ENCODE measurements around the gene RFX7.

Gene RFX7

GRCh38 chr15:56252386-56252785 lies 8.7 kb upstream of the RFX7 start:
- Histone ChIP-seq H3K9ac (ENCODE audit: low read depth, low read length) (no peak overlapping the region), H3K27me3 (ENCODE audit: control insufficient read depth, insufficient read depth, low read length) (no peaks in the 10 kb centered on the region), H3K9me3 (ENCODE audit: control insufficient read depth, insufficient read depth, low read length) (no peaks in the 10 kb centered on the region), H3K36me3 (ENCODE audit: control insufficient read depth, insufficient read depth, low read length) (no peaks in the 10 kb centered on the region), H3K4me1 (ENCODE audit: control insufficient read depth, insufficient read depth, low read length) (peaks cover 2% of the 10 kb centered on the region), H3K4me3 (ENCODE audit: low read depth, low read length) (no peak overlapping the region)

DNA sequence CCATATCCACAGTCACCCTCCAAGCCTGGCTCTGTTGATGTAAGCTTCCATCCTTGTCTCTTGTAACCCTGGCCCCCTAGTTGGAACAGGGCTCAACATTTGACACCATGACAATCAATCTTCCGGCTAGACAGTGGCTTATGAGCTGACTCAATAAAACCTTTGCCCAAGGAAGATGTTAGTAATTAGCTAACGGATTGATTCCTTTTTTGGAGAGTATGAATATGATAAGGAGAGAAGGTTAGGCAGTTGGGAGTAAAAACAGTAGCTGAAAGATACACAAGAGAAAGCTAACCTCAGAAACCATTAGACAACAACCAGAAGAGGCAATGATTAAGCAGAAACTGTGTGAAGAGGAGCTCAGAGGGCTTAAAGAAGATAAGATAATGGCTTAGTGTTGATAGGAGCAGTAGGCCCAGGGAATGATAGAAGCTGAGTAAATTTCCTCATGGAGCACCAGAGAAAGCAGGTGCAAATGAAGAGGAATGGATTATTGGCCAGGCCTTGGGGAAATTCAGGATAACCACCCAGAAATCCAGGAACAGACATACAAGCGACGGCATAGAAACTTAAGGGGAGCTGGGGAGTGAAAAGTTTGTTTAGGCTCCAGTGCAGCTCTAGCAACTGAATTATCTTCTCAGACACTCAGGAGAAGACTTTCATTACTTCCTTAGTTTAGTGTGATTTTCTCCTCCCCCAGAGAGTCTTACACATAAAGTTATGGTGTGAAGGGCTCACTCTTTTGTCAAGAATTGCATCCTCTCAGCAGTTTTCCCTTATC lies 7.8 kb upstream of the RFX7 start:
- peaks cover 2% of the 10 kb centered on the region for H3K4me1 ChIP-seq (ENCODE audit: control insufficient read depth, insufficient read depth, low read length)
- no peak overlapping the region for H3K4me3 ChIP-seq (ENCODE audit: low read depth, low read length)
- no peak overlapping the region for H3K9ac ChIP-seq (ENCODE audit: low read depth, low read length)
- H3K27me3 ChIP-seq (ENCODE audit: control insufficient read depth, insufficient read depth, low read length), result no peaks in the 10 kb centered on the region
- no peaks in the 10 kb centered on the region for H3K9me3 ChIP-seq (ENCODE audit: control insufficient read depth, insufficient read depth, low read length)
- H3K36me3 ChIP-seq (ENCODE audit: control insufficient read depth, insufficient read depth, low read length), result no peaks in the 10 kb centered on the region

DNA sequence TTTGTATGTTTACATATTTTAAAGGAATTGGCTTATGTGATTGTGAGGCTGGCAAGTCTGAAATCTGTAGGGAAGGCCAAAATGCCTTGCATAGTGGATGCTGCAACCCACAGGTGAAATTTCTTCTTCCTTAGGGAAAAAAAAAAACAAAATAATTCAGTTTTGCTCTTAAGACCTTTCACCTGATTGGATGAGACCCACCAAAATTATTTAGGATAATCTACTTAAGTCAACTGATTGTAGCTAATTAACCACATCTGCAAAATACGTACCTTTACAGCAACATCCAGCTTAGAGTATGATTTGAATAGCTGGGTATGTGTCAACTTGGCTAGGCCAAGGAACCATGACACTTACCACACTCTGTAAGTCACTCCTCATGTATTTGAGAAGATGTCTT lies 6.9 kb upstream of the RFX7 start:
- H3K27me3 ChIP-seq (ENCODE audit: control insufficient read depth, insufficient read depth, low read length), result no peaks in the 10 kb centered on the region
- H3K36me3 ChIP-seq (ENCODE audit: control insufficient read depth, insufficient read depth, low read length), result no peaks in the 10 kb centered on the region
- no peak overlapping the region for H3K9ac ChIP-seq (ENCODE audit: low read depth, low read length)
- peaks cover 2% of the 10 kb centered on the region for H3K4me1 ChIP-seq (ENCODE audit: control insufficient read depth, insufficient read depth, low read length)
- no peaks in the 10 kb centered on the region for H3K9me3 ChIP-seq (ENCODE audit: control insufficient read depth, insufficient read depth, low read length)
- no peak overlapping the region for H3K4me3 ChIP-seq (ENCODE audit: low read depth, low read length)

- H3K4me1 ChIP-seq (ENCODE audit: control insufficient read depth, insufficient read depth, low read length), result peaks cover 9% of the 10 kb centered on the region
- no peaks in the 10 kb centered on the region for H3K27me3 ChIP-seq (ENCODE audit: control insufficient read depth, insufficient read depth, low read length)
- no peaks in the 10 kb centered on the region for H3K9me3 ChIP-seq (ENCODE audit: control insufficient read depth, insufficient read depth, low read length)
- no peak overlapping the region for H3K4me3 ChIP-seq (ENCODE audit: low read depth, low read length)
- no peaks in the 10 kb centered on the region for H3K36me3 ChIP-seq (ENCODE audit: control insufficient read depth, insufficient read depth, low read length)
- H3K9ac ChIP-seq (ENCODE audit: low read depth, low read length), result no peak overlapping the region
Observed at GRCh38 chr15:56249092-56249491, 5.4 kb upstream of the RFX7 start.

DNA sequence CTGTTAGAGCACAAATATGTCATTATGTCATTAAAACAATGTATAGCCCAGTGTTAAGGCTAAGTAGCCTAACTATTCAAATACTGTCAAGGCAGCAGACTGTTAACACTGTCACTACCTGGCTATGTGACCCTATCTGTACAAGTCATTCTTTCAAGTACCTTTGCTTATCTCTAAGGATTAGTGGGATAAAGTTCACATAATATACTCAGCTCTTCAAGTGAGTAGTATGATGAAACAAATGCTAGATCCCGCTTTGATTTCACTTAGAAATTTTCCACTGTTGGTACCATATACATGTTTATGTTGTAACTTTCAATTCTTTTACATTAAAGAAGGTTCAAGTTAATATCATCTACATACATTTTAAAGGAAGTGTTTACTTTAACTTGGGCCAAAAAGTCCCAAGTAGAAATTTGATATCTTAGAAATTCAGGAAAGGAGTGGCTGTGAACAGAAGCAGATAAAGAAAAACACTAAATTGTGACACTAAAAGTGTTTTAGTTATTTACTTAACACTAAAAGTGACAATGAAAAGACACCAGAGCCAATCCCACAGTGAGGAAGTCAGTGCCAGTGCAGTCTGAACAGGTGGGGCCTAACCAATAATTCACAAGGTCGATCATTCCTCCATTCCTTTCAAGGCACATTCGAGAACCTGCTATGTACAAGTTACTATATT lies 4.8 kb upstream of the RFX7 start:
- Histone ChIP-seq H3K27me3 (ENCODE audit: control insufficient read depth, insufficient read depth, low read length) (no peaks in the 10 kb centered on the region), H3K4me1 (ENCODE audit: control insufficient read depth, insufficient read depth, low read length) (peaks cover 9% of the 10 kb centered on the region), H3K4me3 (ENCODE audit: low read depth, low read length) (no peak overlapping the region), H3K9ac (ENCODE audit: low read depth, low read length) (no peak overlapping the region), H3K36me3 (ENCODE audit: control insufficient read depth, insufficient read depth, low read length) (no peaks in the 10 kb centered on the region), H3K9me3 (ENCODE audit: control insufficient read depth, insufficient read depth, low read length) (no peaks in the 10 kb centered on the region)

DNA sequence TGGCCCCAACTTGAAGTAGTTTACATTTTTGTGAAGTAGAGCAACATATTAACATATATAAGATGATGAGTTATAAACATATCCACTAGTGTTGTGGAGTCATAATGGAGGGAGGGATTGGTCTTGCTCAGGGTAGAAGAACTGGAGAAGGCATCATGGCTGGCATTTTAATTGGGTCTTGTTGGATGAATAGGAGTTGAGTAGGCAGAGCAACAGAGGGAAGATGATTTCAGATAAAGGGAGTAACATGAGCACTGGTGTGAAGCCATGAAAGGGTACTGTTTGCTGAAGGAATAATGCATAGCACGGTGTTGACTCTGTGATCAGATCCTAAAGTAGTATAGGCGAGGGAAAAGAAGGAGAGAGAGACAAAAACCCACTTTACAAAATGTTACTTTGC lies 3.6 kb upstream of the RFX7 start:
- Histone ChIP-seq H3K4me1 (ENCODE audit: control insufficient read depth, insufficient read depth, low read length) (peaks cover 9% of the 10 kb centered on the region), H3K9me3 (ENCODE audit: control insufficient read depth, insufficient read depth, low read length) (no peaks in the 10 kb centered on the region), H3K9ac (ENCODE audit: low read depth, low read length) (no peak overlapping the region), H3K27me3 (ENCODE audit: control insufficient read depth, insufficient read depth, low read length) (no peaks in the 10 kb centered on the region), H3K4me3 (ENCODE audit: low read depth, low read length) (no peak overlapping the region), H3K36me3 (ENCODE audit: control insufficient read depth, insufficient read depth, low read length) (no peaks in the 10 kb centered on the region)

- H3K9ac ChIP-seq (ENCODE audit: low read depth, low read length), result peak overlapping the region; percentile 82
- peak overlapping the region; percentile 74 for H3K4me3 ChIP-seq (ENCODE audit: low read depth, low read length)
- H3K36me3 ChIP-seq (ENCODE audit: control insufficient read depth, insufficient read depth, low read length), result no peaks in the 10 kb centered on the region
- H3K9me3 ChIP-seq (ENCODE audit: control insufficient read depth, insufficient read depth, low read length), result no peaks in the 10 kb centered on the region
- H3K4me1 ChIP-seq (ENCODE audit: control insufficient read depth, insufficient read depth, low read length), result peaks cover 9% of the 10 kb centered on the region
- no peaks in the 10 kb centered on the region for H3K27me3 ChIP-seq (ENCODE audit: control insufficient read depth, insufficient read depth, low read length)
Observed at GRCh38 chr15:56245871-56246814, 2.5 kb upstream of the RFX7 start.

DNA sequence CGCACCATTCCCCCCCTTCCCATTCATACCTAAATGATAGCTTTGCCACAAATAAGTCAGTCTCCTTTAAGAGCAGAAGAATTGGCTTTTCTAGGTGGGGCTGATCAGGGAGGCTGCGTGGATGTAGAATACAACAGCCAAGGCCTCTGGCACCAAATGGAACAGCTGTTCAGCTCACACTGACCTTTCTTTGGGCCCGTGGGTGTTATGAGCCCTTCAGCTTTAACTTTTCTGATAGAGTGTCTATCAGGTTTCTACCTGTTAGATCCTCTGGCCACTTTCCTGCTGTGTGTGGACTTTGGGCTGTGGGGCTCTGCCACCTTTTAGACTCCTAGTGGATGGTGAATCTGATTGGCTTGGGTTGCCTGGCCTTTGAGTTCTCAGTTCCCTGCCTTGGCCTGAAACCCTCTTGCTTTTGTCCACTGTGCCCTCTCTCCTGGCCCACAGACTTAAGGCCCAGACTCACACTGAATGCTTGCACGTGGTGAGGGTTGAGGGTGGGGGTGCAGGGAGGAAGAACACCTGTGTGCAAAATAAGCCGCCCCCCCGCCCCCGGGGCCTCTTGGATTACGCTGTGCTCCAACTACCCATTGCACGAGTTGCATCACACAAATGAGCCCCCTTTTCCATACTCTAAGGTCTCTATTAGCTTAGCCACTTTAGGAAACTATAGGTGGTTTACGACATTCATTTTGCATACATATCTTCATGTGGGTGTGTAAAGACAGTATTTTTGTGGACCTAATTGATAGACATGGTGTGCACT lies 1.3 kb upstream of the RFX7 start:
- H3K27me3 ChIP-seq (ENCODE audit: control insufficient read depth, insufficient read depth, low read length), result no peaks in the 10 kb centered on the region
- H3K4me3 ChIP-seq (ENCODE audit: low read depth, low read length), result peak overlapping the region; percentile 74
- peak overlapping the region; percentile 82 for H3K9ac ChIP-seq (ENCODE audit: low read depth, low read length)
- no peaks in the 10 kb centered on the region for H3K36me3 ChIP-seq (ENCODE audit: control insufficient read depth, insufficient read depth, low read length)
- H3K4me1 ChIP-seq (ENCODE audit: control insufficient read depth, insufficient read depth, low read length), result peaks cover 9% of the 10 kb centered on the region
- no peaks in the 10 kb centered on the region for H3K9me3 ChIP-seq (ENCODE audit: control insufficient read depth, insufficient read depth, low read length)

DNA sequence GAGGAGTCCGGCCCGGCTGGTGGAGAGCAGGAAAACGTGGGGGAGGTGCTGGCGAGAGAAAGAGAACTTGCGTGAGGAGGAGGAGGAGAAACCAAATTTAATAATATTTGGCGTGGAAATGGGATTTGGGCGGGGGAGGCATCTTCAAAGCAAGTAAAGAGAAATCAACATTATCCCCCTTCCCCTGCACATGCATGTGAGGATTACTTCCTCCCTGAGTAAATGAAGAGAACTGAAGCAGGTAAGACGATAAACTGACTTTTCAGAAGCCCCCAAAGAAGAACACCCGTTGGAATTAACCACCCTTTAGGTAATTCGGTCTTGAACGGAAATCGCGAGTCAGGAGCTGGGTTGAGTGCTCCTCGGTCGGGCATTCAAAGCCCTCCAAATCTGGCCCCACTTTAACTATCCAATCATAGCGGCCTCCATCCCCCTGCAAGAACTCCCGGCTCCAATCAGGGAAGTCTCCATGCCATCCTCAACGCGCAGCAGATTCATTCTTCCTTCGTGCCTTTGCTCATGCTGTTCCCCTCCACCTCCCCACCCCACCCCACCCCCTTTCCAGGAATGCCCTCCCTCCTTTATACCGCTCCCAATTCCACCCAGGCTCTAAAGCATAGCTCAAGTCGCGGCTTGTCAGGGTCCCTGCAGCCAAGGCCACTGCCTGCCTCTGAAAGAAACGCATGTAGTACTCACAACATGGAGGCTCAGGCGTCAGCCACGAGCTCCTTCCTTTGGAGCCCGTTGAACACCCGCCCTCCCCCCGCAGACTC lies 545 bp upstream of the RFX7 start:
- Histone ChIP-seq H3K36me3 (ENCODE audit: control insufficient read depth, insufficient read depth, low read length) (no peaks in the 10 kb centered on the region), H3K9ac (ENCODE audit: low read depth, low read length) (peak overlapping the region; percentile 79), H3K9me3 (ENCODE audit: control insufficient read depth, insufficient read depth, low read length) (no peaks in the 10 kb centered on the region), H3K27me3 (ENCODE audit: control insufficient read depth, insufficient read depth, low read length) (no peaks in the 10 kb centered on the region), H3K4me1 (ENCODE audit: control insufficient read depth, insufficient read depth, low read length) (peaks cover 9% of the 10 kb centered on the region), H3K4me3 (ENCODE audit: low read depth, low read length) (peak overlapping the region; percentile 74)

- Histone ChIP-seq H3K27me3 (ENCODE audit: control insufficient read depth, insufficient read depth, low read length) (no peaks in the 10 kb centered on the region), H3K9me3 (ENCODE audit: control insufficient read depth, insufficient read depth, low read length) (no peaks in the 10 kb centered on the region), H3K4me1 (ENCODE audit: control insufficient read depth, insufficient read depth, low read length) (peaks cover 7% of the 10 kb centered on the region), H3K9ac (ENCODE audit: low read depth, low read length) (peak overlapping the region; percentile 50), H3K36me3 (ENCODE audit: control insufficient read depth, insufficient read depth, low read length) (no peaks in the 10 kb centered on the region), H3K4me3 (ENCODE audit: low read depth, low read length) (peak overlapping the region; percentile 81)
Observed at GRCh38 chr15:56242576-56243162, 1.0 kb downstream of the RFX7 start.
